ENCODE results near the gene CDKL1. TPM values are rescaled to one million over a fixed set of nuclear protein-coding genes. Genes with fewer than 3 reads are reported as not detected.
"Not testable (repeated sequence)": the region's sequence is repeated elsewhere in the genome, so short reads cannot be mapped to it uniquely, and the experiment has no call there.

CDKL1 gene
- total RNA-seq, 1 donor from 2014 or later, result 3.8 TPM

DNA sequence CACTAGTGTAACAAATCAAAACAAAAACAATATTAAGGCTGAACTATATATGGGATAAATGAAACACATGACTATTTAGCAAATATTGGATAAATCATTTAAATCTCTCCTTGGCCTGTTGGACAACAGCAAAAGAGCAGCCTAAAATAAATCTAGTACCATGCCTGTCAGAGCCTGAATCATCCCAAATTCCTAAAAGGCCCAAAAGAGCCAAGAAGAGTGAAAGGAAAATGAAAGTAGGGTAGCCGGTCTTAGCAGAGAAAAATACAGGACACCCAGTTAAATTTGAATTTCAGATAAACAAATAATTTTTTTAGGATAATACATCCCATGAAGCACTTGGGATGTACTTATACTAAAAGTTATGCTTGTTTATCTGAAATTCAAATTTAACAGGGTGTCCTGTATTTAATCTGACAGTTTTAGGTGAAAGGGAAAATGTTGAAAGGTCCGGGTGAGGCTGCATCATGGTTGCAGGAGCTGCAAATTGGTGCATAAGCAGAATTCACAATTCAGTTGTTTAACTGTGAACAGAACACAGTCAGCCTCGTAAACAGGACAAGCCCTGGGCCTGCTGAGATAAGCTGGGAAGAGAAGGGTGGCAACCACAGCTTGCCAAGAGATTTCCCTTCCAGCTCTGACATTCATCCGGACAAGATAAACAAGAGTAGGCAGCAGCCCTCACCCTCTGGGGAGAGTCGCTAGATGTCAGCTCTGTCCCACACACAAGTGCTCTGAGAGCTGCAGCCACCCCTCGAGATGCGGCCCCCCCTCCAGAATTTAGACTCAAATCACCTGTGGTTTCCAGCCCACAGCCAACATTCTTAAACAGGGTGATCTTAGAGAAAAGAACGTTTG, 54.2 kb downstream of the CDKL1 start:
- peak; percentile 79 for DNase-seq (ENCODE audit: low spot score)
- intact Hi-C loops (cut with DNase I), result loop anchor here (1.0 to 5.0 kb wide), 2 partner anchors 55 to 190 kb away; partner anchors contain the start of genes CDKL1 and MAP4K5

DNA sequence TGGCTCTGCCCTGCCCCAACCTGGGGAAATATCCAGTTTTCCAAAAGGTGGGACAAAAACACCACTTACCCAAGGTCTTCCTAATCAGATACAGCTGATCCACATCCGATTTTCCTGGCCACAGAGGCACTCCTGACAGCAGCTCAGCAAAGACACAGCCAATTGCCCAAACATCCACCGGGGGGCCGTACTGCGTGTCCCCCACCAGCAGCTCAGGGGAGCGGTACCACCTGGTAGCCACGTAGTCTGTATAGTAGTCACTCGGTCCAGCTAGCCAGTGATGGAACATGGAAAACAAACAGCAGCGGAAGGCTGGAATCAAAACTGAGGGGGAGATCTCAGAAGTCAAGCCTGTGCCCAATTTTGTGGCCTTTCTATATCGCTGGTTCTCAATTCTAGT, 55.7 kb downstream of the CDKL1 start:
- DNase-seq (ENCODE audit: low spot score), result no peak
- intact Hi-C loops (cut with DNase I), result loop anchor here (5.0 kb wide), 1 partner anchor 56 kb away; the partner anchor contains the start of gene CDKL1

DNA sequence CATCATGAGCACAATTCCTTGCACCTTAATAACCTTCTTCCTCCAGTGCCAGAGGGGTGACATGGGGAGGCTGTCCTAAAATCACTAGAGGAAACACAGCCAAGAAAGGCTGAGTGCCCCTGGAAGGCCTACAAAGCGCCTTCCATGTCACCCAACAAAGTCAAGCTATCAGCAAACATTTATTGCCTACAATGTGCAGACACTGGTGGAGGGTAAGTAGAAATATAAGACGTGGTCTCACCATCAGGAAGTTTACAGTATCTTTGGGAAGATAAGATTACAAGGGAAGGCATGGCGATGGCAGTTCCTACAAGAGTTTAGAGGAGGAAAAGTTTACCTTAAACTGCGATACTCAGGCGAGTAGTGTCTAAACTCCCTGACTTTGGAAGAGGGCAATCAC, 56.6 kb downstream of the CDKL1 start:
- DNase-seq (ENCODE audit: low spot score), result no peak
- intact Hi-C loops (cut with DNase I), result loop anchor here (5.0 kb wide), 1 partner anchor 57 kb away; the partner anchor contains the start of gene CDKL1

DNA sequence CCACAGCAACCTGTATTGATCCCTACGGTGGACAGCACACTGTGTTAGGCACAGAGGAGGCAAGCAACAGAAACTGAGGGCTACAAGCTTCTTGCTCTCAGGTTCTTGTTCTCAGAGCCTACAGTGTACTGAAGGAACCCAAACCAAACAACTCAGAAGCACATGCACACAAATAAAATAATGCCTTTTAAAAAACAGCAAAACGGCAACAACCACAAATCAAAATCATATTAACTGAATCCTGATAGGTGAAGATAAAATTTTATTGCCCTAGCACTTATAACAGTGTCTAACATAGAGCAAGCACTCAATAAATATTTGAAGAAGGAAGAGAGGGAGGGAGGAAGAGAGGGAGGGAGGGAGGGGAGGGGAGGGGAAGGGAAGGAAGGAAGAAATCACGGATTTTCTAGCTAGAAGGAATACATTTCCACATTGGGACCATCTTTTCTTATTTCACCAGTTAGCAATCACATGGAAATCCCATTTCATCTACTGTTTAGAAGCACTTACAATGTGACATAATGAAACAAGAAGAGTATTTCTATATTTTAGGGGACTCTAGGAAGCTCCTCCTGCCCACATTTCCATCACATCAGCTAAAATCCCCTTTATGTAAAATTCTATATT, 57.4 kb downstream of the CDKL1 start:
- DNase-seq (ENCODE audit: low spot score), result no peak
- intact Hi-C loops (cut with DNase I), result no loop called here

DNA sequence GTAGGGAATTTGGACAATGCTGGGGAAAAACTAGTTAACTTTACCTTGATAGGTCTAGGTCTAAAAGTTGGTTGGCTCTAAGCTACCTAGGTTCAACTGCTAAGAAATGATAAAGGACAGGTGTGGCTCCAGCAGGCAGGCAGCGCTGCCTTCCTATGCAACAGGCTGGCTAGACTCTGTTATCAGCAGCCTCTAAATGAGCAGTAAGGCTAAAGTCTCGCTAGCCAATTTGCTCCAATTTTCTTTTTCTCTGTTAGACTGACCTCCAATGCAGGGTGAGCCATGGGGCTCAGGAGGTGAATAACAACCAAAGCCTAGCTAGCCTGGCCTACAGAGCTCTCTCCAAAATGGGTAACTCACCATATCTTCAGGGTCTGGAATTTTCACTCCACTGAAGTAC, 58.1 kb downstream of the CDKL1 start:
- DNase-seq (ENCODE audit: low spot score), result no peak
- intact Hi-C loops (cut with DNase I), result no loop called here

DNA sequence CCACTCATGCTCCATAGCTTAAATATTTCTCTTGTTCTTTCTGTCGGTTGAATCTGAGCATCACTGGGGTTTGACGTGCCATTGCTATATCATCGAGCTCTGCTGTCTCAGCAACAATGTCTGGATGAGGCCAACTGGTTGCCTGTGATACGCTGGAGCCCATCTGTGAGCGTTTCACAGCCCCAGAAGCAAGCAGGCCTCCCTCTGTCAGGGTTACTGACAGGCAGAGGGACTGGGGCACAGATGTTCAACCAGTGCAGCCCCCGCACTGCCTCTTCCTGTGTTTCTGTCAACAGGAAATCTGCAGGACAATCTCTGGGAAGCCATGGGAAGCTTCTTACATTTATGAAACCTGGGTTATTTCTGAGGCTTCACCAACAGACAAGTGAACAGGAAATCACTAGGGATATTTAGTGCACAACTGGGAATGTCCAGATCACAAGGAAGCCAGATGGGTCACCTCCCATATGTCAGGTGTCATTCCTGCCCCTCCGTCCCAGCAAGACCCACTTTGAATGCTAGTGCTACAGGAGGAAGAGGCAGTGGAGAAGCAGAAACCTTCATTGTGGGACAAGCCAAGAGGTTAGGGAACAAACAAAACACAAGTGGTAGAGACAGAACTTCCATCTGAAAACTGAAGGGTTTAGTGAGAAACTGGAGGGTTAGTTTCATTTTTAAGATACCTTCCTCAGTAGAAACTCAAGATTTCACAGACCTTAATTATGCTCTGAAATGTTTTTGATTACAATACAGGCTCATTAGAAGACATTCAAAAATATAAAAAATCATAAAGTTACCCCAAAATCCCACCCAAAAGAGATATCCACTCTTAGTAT, 60.5 kb downstream of the CDKL1 start:
- DNase-seq (ENCODE audit: low spot score), result no peak
- intact Hi-C loops (cut with DNase I), result no loop called here

DNA sequence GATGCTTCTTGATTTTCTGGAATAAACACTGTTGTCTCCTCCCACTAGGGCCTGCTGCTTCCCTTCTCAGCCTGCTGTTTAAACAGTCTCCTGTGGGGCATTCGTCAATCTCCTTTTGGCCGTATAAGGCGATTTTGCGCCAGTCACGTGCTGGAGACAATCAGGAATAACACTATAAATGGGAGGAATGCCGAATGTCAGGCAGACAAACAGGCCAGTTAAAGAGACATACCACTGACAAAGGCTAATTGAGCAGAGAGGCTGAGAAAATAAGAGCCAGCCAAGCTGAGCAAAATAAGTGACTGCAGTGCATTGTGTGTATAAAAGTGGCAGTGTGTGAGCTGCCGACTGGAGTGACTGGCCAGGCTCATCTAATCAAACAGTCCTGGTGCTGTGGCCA, 61.3 kb downstream of the CDKL1 start:
- DNase-seq (ENCODE audit: low spot score), result no peak
- intact Hi-C loops (cut with DNase I), result no loop called here

DNA sequence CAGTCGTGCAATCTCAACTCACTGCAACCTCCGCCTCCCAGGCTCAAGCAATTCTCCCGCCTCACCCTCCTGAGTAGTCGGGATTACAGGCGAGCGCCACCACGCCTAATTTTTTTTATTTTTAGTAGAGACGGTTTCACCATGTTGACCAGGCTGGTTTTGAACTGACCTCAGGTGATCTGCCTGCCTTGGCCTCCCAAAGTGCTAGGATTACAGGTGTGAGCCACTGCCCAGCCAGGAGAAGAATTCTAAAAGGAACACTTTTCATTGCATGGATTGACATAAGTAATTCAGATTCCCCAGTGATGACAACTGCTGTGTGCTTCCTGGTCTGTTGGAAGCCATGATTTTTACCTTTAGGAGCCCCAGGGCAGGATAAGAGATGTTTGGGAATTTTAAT, 62.5 kb downstream of the CDKL1 start:
- DNase-seq (ENCODE audit: low spot score), result no peak
- intact Hi-C loops (cut with DNase I), result no loop called here

DNA sequence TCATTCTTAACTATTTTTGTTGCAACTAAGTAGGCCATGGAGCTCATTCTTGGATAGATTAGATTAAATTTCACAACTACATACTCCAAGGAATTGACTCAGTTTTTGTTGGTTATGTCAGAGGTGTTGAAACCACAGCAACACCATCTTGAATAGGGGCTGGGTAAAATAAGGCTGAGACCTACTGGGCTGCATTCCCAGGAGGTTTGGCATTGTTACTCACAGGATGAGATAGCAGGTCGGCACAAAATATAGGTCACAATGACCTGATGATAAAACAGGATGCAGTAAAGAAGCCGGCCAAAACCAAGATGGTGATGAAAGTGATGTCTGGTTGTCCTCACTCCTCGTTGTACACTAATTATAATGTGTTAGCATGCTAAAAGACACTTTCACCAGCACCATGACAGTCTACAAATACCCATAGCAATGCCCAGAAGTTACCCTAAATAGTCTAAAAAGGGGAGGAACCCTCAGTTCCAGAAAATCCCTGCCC, 63.6 kb downstream of the CDKL1 start:
- intact Hi-C loops (cut with DNase I), result no loop called here
- no peak for DNase-seq (ENCODE audit: low spot score)

DNA sequence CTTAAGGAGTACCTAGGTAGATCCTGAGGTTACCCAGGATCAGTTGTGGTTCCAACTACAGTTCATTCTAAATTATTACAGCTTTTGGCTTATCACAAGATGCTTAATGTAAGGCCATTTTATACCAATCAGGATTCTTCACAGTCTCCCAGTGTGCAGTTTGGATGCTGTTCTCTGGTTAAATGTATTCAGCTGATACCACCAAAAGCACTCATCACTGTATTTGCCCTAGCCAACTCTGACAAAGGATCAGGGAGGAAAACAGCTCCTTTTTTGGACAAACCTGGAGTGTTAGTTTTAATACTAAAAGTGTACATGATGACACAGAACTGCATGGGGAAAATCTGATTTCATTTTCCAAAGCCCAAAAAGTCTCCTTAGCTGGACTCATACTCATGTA, 65.1 kb downstream of the CDKL1 start:
- no peak for DNase-seq (ENCODE audit: low spot score)
- intact Hi-C loops (cut with DNase I), result no loop called here

DNA sequence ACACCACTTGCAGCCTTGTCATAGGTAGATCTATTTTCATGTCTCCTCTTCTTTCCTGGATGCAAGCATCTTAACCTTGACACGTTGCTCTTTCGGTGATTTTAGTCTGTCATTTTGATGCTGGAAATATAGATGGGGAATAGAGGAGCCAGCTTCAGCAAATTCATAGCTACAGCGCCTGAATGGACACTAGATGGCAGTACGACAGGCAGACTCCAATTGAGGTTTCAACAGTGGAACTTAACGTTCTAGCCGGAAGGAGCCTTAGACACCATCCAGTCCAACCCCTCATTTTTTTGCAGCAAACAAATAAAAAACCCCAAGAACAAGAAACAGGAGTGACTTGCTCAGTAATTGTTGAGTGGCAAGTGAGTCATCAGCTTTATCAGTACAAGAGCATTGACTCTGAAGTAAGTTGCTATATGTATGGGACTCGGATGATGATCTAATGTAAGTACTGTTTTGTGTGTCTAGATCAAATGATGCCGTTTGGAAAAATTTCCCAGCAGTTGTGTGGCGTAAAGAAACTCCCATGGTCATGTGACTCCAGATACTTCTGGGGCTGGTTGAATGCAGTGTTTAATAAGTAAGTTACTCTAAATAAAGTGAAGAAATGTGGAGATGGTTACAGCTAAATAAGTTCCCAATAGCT, 75.5 kb downstream of the CDKL1 start:
- intact Hi-C loops (cut with DNase I), result loop anchor here (5.0 kb wide), 1 partner anchor 76 kb away; the partner anchor contains the start of gene CDKL1
- no peak for DNase-seq (ENCODE audit: low spot score)

DNA sequence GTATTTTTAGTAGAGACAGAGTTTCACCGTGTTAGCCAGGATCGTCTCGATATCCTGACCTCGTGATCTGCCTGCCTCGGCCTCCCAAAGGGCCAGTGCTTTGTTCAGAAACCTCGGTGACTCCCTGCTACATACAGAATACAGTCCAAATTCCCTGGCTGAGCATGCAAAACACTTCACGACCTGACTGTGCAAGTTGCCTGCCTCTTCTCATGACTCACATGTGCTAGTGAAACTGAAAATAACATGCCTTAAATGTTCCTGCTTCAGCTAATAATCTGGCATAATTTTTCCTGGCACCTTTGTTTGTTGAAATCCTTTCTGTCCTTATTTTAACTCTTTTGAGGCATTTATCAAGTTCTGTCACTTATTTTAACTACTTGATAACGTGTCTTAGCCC, 76.4 kb downstream of the CDKL1 start:
- no peak for DNase-seq (ENCODE audit: low spot score)
- intact Hi-C loops (cut with DNase I), result loop anchor here (1.0 to 5.0 kb wide), 2 partner anchors 77 to 212 kb away; partner anchors contain the start of genes CDKL1 and MAP4K5

DNA sequence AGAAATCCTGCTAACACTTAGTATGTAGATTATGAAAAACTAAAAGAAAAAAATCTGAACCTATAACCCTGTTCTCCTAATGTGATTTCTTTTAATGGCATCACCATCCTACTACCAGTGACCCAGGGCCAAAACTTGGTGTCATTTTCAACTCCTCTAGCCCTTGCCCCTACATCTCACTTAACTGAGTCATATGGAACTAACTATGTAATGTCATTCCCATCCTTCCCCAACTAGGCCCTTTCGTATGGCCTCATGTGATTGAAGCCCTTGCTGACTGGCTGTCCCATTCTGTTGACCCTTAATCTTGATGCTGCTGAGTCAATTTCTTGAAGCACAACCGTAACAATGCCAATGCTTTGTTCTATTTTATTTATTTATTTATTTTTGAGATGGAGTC, 77.0 kb downstream of the CDKL1 start:
- DNase-seq (ENCODE audit: low spot score), result no peak
- intact Hi-C loops (cut with DNase I), result loop anchor here (1.0 to 5.0 kb wide), 2 partner anchors 78 to 213 kb away; partner anchors contain the start of genes CDKL1 and MAP4K5

DNA sequence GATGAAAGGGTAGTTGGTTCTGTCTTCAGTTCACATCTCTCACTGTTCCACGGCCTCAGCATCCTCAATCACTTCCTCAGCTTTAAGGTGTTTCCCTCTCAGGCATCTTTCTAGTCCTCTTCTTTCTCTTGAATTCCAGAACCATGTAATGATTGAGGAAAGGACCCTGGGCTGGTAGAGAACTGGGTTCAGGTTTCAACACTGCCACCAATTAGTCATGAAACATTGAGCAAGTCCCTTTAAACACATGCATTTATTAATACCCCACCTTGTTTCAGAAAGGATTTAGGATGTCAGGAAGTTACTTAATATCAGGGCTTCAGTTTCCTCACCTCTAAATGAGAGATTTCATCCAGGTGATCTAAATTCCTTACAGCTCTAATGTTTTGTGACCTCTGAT, 77.4 kb downstream of the CDKL1 start:
- intact Hi-C loops (cut with DNase I), result no loop called here
- no peak for DNase-seq (ENCODE audit: low spot score)

DNA sequence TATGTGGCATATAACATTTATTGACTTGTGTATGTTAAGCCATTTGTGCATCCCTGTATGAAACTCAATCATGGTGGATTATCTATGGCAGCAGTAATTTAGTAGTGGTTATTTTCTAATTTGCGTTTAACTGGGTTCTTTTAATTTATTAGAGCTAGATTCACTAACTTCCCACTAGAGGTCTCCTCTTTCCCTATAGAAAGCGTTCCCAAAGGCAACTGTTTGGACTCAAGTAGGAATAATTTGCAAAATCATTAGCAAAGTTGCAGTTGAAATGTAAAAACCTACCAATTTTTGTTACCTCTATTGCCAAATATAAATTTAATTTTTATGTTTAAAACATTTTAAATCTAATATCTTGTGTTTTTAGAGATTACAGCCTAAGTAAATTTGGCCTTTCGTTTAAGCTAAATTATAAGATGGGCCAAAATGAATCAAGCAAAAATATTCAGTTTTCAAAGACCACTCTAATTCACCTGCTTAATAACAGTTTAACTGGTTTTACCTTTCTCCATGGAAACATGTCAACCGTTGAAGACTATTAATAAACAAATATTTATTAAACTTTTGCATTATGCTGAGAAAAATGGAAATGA, 78.6 kb downstream of the CDKL1 start:
- intact Hi-C loops (cut with DNase I), result no loop called here
- no peak for DNase-seq (ENCODE audit: low spot score)

DNA sequence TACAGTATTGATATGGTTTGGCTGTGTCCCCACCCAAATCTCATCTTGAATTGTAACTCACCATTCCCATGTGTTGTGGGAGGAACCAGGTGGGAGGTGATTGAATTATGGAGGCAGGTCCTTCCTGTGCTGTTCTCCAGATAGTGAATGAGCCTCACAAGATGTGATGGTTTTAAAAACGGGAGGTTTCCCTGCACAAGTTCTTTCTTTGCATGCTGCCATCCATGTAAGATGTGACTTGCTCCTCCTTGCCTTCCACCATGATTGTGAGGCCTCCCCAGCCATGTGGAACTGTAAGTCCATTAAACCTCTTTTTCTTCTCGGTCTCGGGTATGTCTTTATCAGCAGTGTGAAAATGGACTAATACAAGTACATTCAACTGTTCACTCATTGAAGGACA, 82.6 kb downstream of the CDKL1 start:
- not testable (repeated sequence) for DNase-seq (ENCODE audit: low spot score)
- intact Hi-C loops (cut with DNase I), result loop anchor here (5.0 kb wide), 1 partner anchor 82 kb away; the partner anchor contains the start of gene SOS2

DNA sequence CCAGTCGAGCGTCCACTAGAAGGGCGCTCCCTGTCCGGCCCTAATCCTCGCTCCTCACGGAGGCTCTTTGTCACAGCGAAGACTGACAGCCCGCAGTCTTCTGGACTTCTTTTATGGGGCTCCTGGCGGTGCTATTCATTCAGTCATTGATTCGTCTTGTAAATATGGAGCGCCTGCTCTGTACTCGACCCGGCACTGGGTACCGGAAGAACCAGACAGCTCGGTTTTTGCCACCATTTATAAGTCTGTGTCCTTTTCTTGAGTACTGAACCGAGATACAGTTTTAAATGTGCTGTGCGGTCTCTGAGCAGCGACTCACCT, 84.0 kb downstream of the CDKL1 start:
- DNase-seq (ENCODE audit: low spot score), result no peak
- intact Hi-C loops (cut with DNase I), result loop anchor here (5.0 kb wide), 1 partner anchor 80 kb away; the partner anchor contains the start of gene SOS2

DNA sequence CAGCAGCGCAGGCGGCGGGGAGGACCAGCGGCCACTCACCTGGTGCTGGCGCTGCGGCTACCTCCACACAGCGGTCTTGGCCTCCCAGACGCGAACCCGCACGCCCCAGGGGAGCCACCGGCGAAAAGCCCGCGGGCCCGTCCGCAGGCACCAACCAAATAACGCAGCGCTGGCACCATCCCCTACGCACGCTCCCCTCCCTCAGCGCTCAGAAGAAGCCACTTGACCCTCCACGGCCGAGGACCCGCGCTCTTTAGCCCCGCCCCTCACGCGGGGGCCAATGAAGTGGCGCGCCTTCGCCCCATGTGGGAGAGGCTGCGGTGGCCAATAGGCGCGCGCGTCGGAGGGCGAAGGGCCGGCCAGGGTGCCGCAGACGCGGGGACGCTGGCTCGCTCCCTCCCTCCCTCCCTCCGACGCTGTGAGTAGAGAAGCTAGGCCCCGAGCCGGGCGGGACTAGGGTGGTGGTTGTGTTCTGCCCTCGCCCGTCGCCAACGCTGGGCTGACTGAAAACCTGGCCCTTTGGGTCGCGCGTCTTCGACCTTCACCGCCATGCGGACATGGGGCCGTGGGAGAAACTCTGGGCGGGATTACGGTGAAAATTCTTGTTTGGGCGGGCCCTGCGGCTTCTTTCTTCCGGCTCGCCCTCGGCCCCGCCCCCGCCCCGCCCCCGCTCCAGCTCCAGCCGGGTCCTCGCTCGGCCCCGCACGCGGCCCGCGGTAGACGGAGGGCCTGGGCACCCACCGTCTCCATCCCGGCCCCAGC, 84.5 kb downstream of the CDKL1 start, which contains the start of the genes DMAC2L and L2HGDH:
Gene DMAC2L (plus strand): TSS at position 353 of the 762 bp plus-strand sequence. CDS start 9,164 bp downstream, outside the sequence.
Gene L2HGDH (minus strand): TSS at position 258 of the 762 bp plus-strand sequence. CDS start 79 bp downstream, at position 179.
- intact Hi-C loops (cut with DNase I), result loop anchor here (5.0 kb wide), 1 partner anchor 80 kb away; the partner anchor contains the start of gene SOS2
- peak; percentile 97 for DNase-seq (ENCODE audit: low spot score)
